Suprapubic skin (tissue), 2 donors: ENCODE results near the gene INSIG2.

Experiments used
- EP300 ChIP-seq: sonication (generic); formaldehyde crosslinking; IDR thresholded peaks from one replicate; pipeline ENCODE4 v1.6.1; 2017; ENCODE audit warnings: antibody characterized with exemption
- POLR2A ChIP-seq, 2 donors: fragments of 450-650 bp; IDR thresholded peaks; one replicate each; pipeline ENCODE4 v1.6.1; 2017; ENCODE audit warnings: antibody characterized with exemption in 2 of 2, mild to moderate bottlenecking in 2 of 2, moderate library complexity in 2 of 2

- TF ChIP-seq POLR2A (IDR thresholded peaks at IDR 0.05) (no peak), EP300 (no peak)
These were observed 45.6 kb downstream of the INSIG2 start for GRCh38 chr2:118133916-118134315.
